ENCODE data around the gene TRIL. TPM values are rescaled to one million over a fixed set of nuclear protein-coding genes. Genes with fewer than 3 reads are reported as not detected.

TRIL gene
- polyA plus RNA-seq, 3 donors, result 50.9 to 55.9 (median 51.9) TPM

Other genes starting within 250 kb of the TRIL start
- 10 to 100 TPM; 67.9 to 70.7 (median 68.7) TPM for gene CPVL, start 188.2 kb upstream of the TRIL start, polyA plus RNA-seq (ENCODE audit: insufficient read length in 3 of 3)
- 10 to 100 TPM; 14.3 to 20.8 (median 18.3) TPM for gene CHN2, start 236.4 kb upstream of the TRIL start, polyA plus RNA-seq (ENCODE audit: insufficient read length in 3 of 3)